ENCODE measurements around the gene HAUS3.

- TF ChIP-seq, protein P1, sequence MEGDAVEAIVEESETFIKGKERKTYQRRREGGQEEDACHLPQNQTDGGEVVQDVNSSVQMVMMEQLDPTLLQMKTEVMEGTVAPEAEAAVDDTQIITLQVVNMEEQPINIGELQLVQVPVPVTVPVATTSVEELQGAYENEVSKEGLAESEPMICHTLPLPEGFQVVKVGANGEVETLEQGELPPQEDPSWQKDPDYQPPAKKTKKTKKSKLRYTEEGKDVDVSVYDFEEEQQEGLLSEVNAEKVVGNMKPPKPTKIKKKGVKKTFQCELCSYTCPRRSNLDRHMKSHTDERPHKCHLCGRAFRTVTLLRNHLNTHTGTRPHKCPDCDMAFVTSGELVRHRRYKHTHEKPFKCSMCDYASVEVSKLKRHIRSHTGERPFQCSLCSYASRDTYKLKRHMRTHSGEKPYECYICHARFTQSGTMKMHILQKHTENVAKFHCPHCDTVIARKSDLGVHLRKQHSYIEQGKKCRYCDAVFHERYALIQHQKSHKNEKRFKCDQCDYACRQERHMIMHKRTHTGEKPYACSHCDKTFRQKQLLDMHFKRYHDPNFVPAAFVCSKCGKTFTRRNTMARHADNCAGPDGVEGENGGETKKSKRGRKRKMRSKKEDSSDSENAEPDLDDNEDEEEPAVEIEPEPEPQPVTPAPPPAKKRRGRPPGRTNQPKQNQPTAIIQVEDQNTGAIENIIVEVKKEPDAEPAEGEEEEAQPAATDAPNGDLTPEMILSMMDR (IDR thresholded peaks at IDR 0.05; ENCODE audit: low read length): no peak
- no peak for TF ChIP-seq EZH2phosphoT487 (IDR thresholded peaks at IDR 0.05; ENCODE audit: low read length)
- no peak for TF ChIP-seq EZH2 (optimal IDR thresholded peaks at IDR 0.05; ENCODE audit: low read depth, low read length)
Observed at GRCh38 chr4:2245057-2245786, 3.3 kb upstream of the HAUS3 start.
